ENCODE measurements around the gene TMOD1. TPM values are rescaled to one million over a fixed set of nuclear protein-coding genes. Genes with fewer than 3 reads are reported as not detected.

Gene TMOD1
- total and polyA plus RNA-seq, 9 of the 15 experiments (the other 6 are each of a cell fraction or from before 2014, with no cell fraction given), result 7.1 to 41.2 (median 14.2) TPM

GRCh38 chr9:97557606-97558095, 56.2 kb downstream of the TMOD1 start:
- no peak overlapping the region for H2AFZ ChIP-seq (ENCODE audit: low read depth, low read length)
- 84% methylated on average over 7 of the region's 7 CpGs for WGBS (ENCODE audit: insufficient coverage, low coverage, missing lambda C conversion rate)
- intact Hi-C loops (cut with micrococcal nuclease), result no loop called here
- no peak for FAIRE-seq
- no peak for TF ChIP-seq FOXK2 (conservative IDR thresholded peaks at IDR 0.05 in 1 of 2, IDR thresholded peaks at IDR 0.05 in 1 of 2; ENCODE audit: low read depth in 2 of 2)
- no peak for TF ChIP-seq PHF20 (IDR thresholded peaks at IDR 0.05; ENCODE audit: partially characterized antibody)
- no peak for TF ChIP-seq ZC3H8 (IDR thresholded peaks at IDR 0.05)
- TF ChIP-seq ZNF830 (CRISPR knock-in tag; IDR thresholded peaks at IDR 0.05), result no peak
- no peak for TF ChIP-seq ILF3 (IDR thresholded peaks at IDR 0.05; ENCODE audit: borderline replicate concordance)
- no peak for TF ChIP-seq POLR2A (conservative IDR thresholded peaks at IDR 0.05)
- no peak for TF ChIP-seq ZNF655 (CRISPR knock-in tag; IDR thresholded peaks at IDR 0.05)
- TF ChIP-seq BRF2 (IDR thresholded peaks at IDR 0.05; ENCODE audit: borderline replicate concordance, insufficient read depth, insufficient read length), result no peak
- no peak for TF ChIP-seq ZNF184 (CRISPR knock-in tag; IDR thresholded peaks at IDR 0.05)
- no peak for TF ChIP-seq XRCC3 (IDR thresholded peaks at IDR 0.05)
- TF ChIP-seq ZFPM2 (CRISPR knock-in tag; IDR thresholded peaks at IDR 0.05), result no peak
- no peak for TF ChIP-seq POLR2B (IDR thresholded peaks at IDR 0.05; ENCODE audit: low read depth, partially characterized antibody)
- TF ChIP-seq SRF (CRISPR knock-in tag; IDR thresholded peaks at IDR 0.05), result no peak
- TF ChIP-seq NKRF (IDR thresholded peaks at IDR 0.05; ENCODE audit: borderline replicate concordance), result no peak
- no peak for TF ChIP-seq CCNT2 (IDR thresholded peaks at IDR 0.05; ENCODE audit: borderline replicate concordance, extremely low read depth, insufficient read length, low read depth, low read length)
- no peak for TF ChIP-seq RAD21 (CRISPR knock-in tag; conservative IDR thresholded peaks at IDR 0.05 in 1 of 2, IDR thresholded peaks at IDR 0.05 in 1 of 2)
- TF ChIP-seq SMAD3 (CRISPR knock-in tag; conservative IDR thresholded peaks at IDR 0.05), result no peak
- no peak for TF ChIP-seq KDM1A (IDR thresholded peaks at IDR 0.05)
- no peaks in the 10 kb centered on the region for H3K9me1 ChIP-seq (ENCODE audit: control insufficient read depth, insufficient read depth, low read length)
- no peak for DNase-seq (ENCODE audit: extremely low read depth in 1 of 4, low spot score in 3 of 4)
- CTCF ChIA-PET (ENCODE audit: low intra/inter-chr PET ratio), result no interaction called here
- no peak overlapping the region for H3K27ac ChIP-seq (ENCODE audit: extremely low read depth, low read depth, low read length)
- no peak overlapping the region for H3K4me3 ChIP-seq
- POLR2A ChIA-PET, result interaction anchor here (0.7 kb wide), 1 partner anchor 24 kb away, joined by 4 read pairs; no protein-coding TSS in a partner anchor
- no peaks in the 10 kb centered on the region for H3K4me1 ChIP-seq (replicated peaks in 1 of 2; ENCODE audit: control insufficient read depth in 2 of 2, insufficient read depth in 2 of 2, low read length in 2 of 2)
- in situ Hi-C loops (cut with MboI), result no loop called here
- no peaks in the 10 kb centered on the region for H3K27me3 ChIP-seq (ENCODE audit: control insufficient read depth in 2 of 2, insufficient read depth in 2 of 2, low read length in 2 of 2)
- no peak for ATAC-seq
- H3K79me2 ChIP-seq (ENCODE audit: control insufficient read depth, insufficient read depth, low read length), result no peaks in the 10 kb centered on the region
- 0 out of 2 replicates have a peak, but pooled peaks cover 9% of the 10 kb centered on the region for H4K20me1 ChIP-seq (replicated peaks; ENCODE audit: control insufficient read depth, insufficient read depth, low read length)
- no TSS peak for BruUV-seq (replicated peaks)
- H3K9me3 ChIP-seq (replicated peaks; ENCODE audit: control insufficient read depth, insufficient read depth, low read depth, low read length), result no peaks in the 10 kb centered on the region
- peaks cover 40% of the 10 kb centered on the region for H3K36me3 ChIP-seq (ENCODE audit: control insufficient read depth, insufficient read depth, low read length)
- H3K9ac ChIP-seq (ENCODE audit: insufficient read depth in 1 of 2, low read depth in 2 of 2, low read length in 2 of 2), result 0 out of 4 replicates have a peak overlapping the region, but pooled peaks of 1 of the 2 experiments have one; percentile 21
- H3K4me2 ChIP-seq (ENCODE audit: insufficient read depth, low read length), result no peak overlapping the region

Measured in K562 (cell line).